Transverse colon (tissue), 4 donors: ENCODE measurements around the gene PRKCH. TPM values are rescaled to one million over a fixed set of nuclear protein-coding genes. Genes with fewer than 3 reads are reported as not detected.

Source experiments
- DNase-seq: peaks from one replicate; pipeline ENCODE4 v3.0.0-alpha.2; 2019
- H3K27ac ChIP-seq, 4 donors: fragments of 200-600 bp; sonication (generic); 2 replicates each; pipeline ENCODE4 v1.5.1; 2016 to 2018; ENCODE audit warnings: inconsistent platforms in 4 of 4
- H3K27me3 ChIP-seq: fragments of 200-600 bp; sonication (generic); 2 replicates; pipeline ENCODE4 v1.5.1; 2017; ENCODE audit warnings: inconsistent platforms
- H3K36me3 ChIP-seq, 4 donors: fragments of 200-600 bp; sonication (generic); 2 replicates each; pipeline ENCODE4 v1.5.1; 2017 to 2019; ENCODE audit warnings: inconsistent platforms in 4 of 4
- H3K4me1 ChIP-seq, 4 donors: fragments of 200-600 bp; sonication (generic); 2 replicates each; pipeline ENCODE4 v1.5.1; 2017 to 2020; ENCODE audit warnings: inconsistent platforms in 4 of 4
- H3K4me3 ChIP-seq, 4 donors: fragments of 200-600 bp; sonication (generic); 1 replicate in 1 of 4; 2 replicates in 3 of 4; pipeline versions ENCODE4 v1.5.1 to v1.6.1; 2017 to 2019; ENCODE audit warnings: inconsistent platforms in 4 of 4
- H3K9me3 ChIP-seq, 2 donors: fragments of 200-600 bp; sonication (generic); 2 replicates each; pipeline ENCODE4 v1.5.1; 2017 to 2019; ENCODE audit warnings: inconsistent platforms in 2 of 2
- EP300 ChIP-seq: sonication (generic); formaldehyde crosslinking; IDR thresholded peaks from one replicate; pipeline ENCODE4 v1.6.1; 2017; ENCODE audit warnings: antibody characterized with exemption, low read depth
- POLR2A ChIP-seq: fragments of 450-650 bp; IDR thresholded peaks from one replicate; pipeline ENCODE4 v1.6.1; 2016; ENCODE audit warnings: antibody characterized with exemption, mild to moderate bottlenecking, moderate library complexity
- POLR2AphosphoS5 ChIP-seq, 3 donors: sonication (generic); formaldehyde crosslinking; IDR thresholded peaks; one replicate each; pipeline ENCODE4 v1.6.1; 2016; ENCODE audit warnings: antibody characterized with exemption in 3 of 3
- WGBS, 2 donors: methylation state at CpG; one replicate each; pipeline ENCODE4 v1.1.5; 2018; ENCODE audit warnings: low coverage in 1 of 2; 5-methylcytosine and 5-hydroxymethylcytosine counted together
- in situ Hi-C, 4 donors: fragments of 200-750 bp; cut with MboI; loops; one replicate each; pipeline versions ENCODE4 v1.15.0 to v1.15.1; 2017; ENCODE audit warnings: low sequenced_read_pairs in 3 of 4, low pct_ligation_motif_present in 1 of 4, low pct_unique_long_range_greater_than_20kb in 1 of 4
- intact Hi-C: fragments of 100-400 bp; cut with DNase I; formaldehyde crosslinking; loops from one replicate; pipeline ENCODE4 v1.15.1; 2023; ENCODE audit warnings: low total_unique reads
- total RNA-seq, 4 donors: library from RNA; depleted of rRNA; stranded (reverse); fragments of >200 nt; gene quantifications; one replicate each; pipeline ENCODE4 v1.1.0, GENCODE V29; 2016
- TF ChIP-seq, protein P1 (sequence below), 5 experiments: fragments of 200-600 bp in 3 of 5; fragments of 450-650 bp in 2 of 5; sonication (generic) in 3 of 5; IDR thresholded peaks; 1 replicate in 2 of 5; 2 replicates in 3 of 5; pipeline ENCODE4 v1.5.1; 2016 to 2017; ENCODE audit warnings: antibody characterized with exemption in 5 of 5, inconsistent platforms in 3 of 5, mild to moderate bottlenecking in 2 of 5, moderate library complexity in 1 of 5

PRKCH gene
- total RNA-seq, 4 donors from 2014 or later: 12.4 to 38.9 (median 27.0) TPM

- in situ Hi-C loops: loop anchor here in 2 of 4 donors (25.0 kb wide), 2 partner anchors 264 to 639 kb away; no protein-coding TSS in a partner anchor
- no peaks in the 10 kb centered on the region for H3K9me3 ChIP-seq
- DNase-seq: peak; percentile 47
- peaks cover 9 to 73% (median 30%) of the 10 kb centered on the region in 4 donors for H3K4me1 ChIP-seq
- TF ChIP-seq EP300 (no peak), POLR2AphosphoS5 (IDR thresholded peaks at IDR 0.05) (no peak), POLR2A (no peak)
- TF ChIP-seq, protein P1, sequence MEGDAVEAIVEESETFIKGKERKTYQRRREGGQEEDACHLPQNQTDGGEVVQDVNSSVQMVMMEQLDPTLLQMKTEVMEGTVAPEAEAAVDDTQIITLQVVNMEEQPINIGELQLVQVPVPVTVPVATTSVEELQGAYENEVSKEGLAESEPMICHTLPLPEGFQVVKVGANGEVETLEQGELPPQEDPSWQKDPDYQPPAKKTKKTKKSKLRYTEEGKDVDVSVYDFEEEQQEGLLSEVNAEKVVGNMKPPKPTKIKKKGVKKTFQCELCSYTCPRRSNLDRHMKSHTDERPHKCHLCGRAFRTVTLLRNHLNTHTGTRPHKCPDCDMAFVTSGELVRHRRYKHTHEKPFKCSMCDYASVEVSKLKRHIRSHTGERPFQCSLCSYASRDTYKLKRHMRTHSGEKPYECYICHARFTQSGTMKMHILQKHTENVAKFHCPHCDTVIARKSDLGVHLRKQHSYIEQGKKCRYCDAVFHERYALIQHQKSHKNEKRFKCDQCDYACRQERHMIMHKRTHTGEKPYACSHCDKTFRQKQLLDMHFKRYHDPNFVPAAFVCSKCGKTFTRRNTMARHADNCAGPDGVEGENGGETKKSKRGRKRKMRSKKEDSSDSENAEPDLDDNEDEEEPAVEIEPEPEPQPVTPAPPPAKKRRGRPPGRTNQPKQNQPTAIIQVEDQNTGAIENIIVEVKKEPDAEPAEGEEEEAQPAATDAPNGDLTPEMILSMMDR (IDR thresholded peaks at IDR 0.05): no peak
- H3K27ac ChIP-seq: peak overlapping the region; percentile 63 to 70 (median 66)
- WGBS, 2 donors: 33 to 39% methylated on average over 1 to 3 of the region's 3 CpGs
- no peak overlapping the region for H3K4me3 ChIP-seq
- intact Hi-C loops: no loop called here
- H3K27me3 ChIP-seq: no peaks in the 10 kb centered on the region
- H3K36me3 ChIP-seq: no peaks in the 10 kb centered on the region
Observed at GRCh38 chr14:61472801-61473376, 151.5 kb downstream of the PRKCH start.

GRCh38 chr14:61474015-61474414 is 152.6 kb downstream of the PRKCH start:
- Histone ChIP-seq H3K27me3 (no peaks in the 10 kb centered on the region), H3K36me3 (no peaks in the 10 kb centered on the region), H3K4me3 (no peak overlapping the region), H3K4me1 (peaks cover 17 to 84% (median 38%) of the 10 kb centered on the region in 4 donors), H3K9me3 (no peaks in the 10 kb centered on the region), H3K27ac (peak overlapping the region; percentile 4 to 81 (median 58))
- TF ChIP-seq POLR2AphosphoS5 (IDR thresholded peaks at IDR 0.05): no peak
- TF ChIP-seq, protein P1 (IDR thresholded peaks at IDR 0.05): no peak
- no peak for TF ChIP-seq EP300
- no peak for TF ChIP-seq POLR2A
- intact Hi-C loops: no loop called here
- in situ Hi-C loops: loop anchor here in 2 of 4 donors (25.0 kb wide), 2 partner anchors 263 to 638 kb away; no protein-coding TSS in a partner anchor
- WGBS, 2 donors: 0% methylated on average over 1 of the region's 1 CpG
- no peak for DNase-seq

DNA sequence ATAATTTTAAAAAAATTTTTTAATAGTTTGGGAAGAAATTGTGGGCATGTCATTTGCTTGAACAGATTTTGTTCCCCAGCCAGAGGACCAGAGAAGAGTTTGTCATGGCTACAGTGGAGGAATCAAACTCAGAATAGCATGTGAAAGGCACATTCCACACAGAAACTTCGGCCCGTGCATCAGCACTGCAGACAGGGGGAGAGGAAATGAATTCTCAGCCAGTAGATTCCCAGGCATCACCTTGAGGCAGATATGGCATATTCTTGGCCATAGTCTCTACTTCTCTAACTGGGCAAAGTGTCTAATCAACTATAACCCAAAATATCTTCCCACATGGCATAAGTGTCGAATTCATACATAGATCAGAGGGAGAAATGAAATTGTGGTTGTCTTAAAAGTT is 153.3 kb downstream of the PRKCH start:
- 93% methylated on average over 3 of the region's 3 CpGs for WGBS, 2 donors
- H3K4me1 ChIP-seq: peaks cover 17 to 88% (median 38%) of the 10 kb centered on the region in 4 donors
- peak overlapping the region; percentile 4 to 81 (median 58) for H3K27ac ChIP-seq

DNA sequence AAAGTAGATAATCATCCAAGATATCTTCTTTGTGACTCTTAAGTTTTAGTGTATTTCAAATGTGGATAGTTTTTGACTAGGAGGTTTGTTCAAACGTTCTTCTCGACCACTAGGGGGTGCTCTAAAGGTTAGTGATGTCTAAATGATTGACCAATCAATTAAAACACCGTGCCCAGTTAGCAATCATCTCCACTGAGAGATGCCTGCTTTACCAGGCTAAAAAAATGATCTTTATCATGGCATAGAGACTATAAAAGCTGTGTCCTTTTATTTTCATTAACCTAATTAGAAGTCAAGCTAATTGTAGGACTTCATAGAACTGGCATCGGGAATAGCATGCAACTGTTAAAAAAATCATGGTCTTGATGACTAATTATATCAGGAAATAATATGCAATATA is 153.9 kb downstream of the PRKCH start:
- Histone ChIP-seq H3K27me3 (no peaks in the 10 kb centered on the region), H3K4me1 (peaks cover 17 to 84% (median 36%) of the 10 kb centered on the region in 4 donors), H3K4me3 (no peak overlapping the region), H3K27ac (peak overlapping the region; percentile 73 to 81 (median 79)), H3K36me3 (no peaks in the 10 kb centered on the region), H3K9me3 (no peaks in the 10 kb centered on the region)
- DNase-seq: no peak
- WGBS, 2 donors: 19 to 23% methylated on average over 4 of the region's 4 CpGs
- intact Hi-C loops (no loop called here), in situ Hi-C loops (no loop called here)
- TF ChIP-seq, protein P1 (IDR thresholded peaks at IDR 0.05): peak; percentile 70 to 82 (median 74)
- TF ChIP-seq EP300: no peak

More for the DNA sequence above, 153.3 kb downstream of the PRKCH start:
- no peaks in the 10 kb centered on the region for H3K36me3 ChIP-seq
- no peaks in the 10 kb centered on the region for H3K27me3 ChIP-seq
- no peak for DNase-seq
- TF ChIP-seq EP300: no peak
- no peak for TF ChIP-seq POLR2A
- TF ChIP-seq, protein P1 (IDR thresholded peaks at IDR 0.05): no peak
- TF ChIP-seq POLR2AphosphoS5 (IDR thresholded peaks at IDR 0.05): no peak
- in situ Hi-C loops: loop anchor here in 2 of 4 donors (25.0 kb wide), 2 partner anchors 263 to 638 kb away; no protein-coding TSS in a partner anchor
- intact Hi-C loops: no loop called here
- no peak overlapping the region for H3K4me3 ChIP-seq
- H3K9me3 ChIP-seq: no peaks in the 10 kb centered on the region
